ENCODE data around the gene BDNF.
"Not testable (repeated sequence)": the region's sequence is repeated elsewhere in the genome, so short reads cannot be mapped to it uniquely, and the experiment has no call there.

BDNF gene

DNA sequence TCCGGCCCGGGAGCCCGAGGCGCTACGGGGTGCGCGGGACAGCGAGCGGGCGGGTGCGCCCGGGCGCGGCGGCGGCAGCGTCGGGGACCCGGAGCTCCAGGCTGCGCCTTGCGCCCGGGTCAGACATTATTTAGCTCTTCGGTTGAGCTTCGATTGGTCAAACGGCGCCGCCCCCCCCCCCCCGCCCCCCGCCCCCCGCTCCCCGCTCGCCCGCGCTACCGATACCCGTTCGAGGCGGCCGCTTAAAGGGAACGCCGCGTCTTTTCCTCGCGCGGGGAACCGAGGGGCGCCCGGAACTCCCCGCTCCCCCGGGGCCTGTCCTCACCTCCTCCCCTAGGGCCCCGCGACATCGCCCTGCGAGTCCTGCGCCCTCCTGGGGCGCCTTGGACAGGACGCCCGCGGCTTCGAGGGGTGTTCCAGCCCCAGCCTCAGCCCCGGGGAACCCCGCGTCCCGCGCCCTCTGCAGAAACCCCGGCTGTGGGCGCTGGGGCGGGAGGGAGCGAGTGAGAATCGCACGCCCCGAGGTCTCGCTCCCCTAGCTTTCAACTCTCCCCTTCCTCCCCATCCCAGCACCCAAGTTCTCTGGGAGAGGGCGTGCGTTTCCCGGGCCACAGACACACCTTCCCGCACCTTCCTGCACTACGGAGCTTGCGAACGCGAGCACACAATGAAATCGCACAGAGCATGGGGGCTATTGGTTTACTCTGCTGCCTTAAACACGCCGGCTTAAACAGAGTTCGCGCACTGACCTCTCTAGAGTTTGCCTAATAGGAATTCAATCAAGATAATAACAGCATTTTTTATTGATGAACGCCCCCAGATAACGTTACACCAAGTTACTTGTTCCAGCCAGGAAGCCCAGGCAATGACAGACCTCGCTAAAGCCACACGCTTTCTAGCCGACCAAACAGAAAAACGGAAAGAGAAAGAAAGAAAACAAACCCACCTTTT lies at the start of gene BDNF:
Gene BDNF (minus strand): TSS at position 105 of the 951 bp plus-strand sequence. CDS start 41,891 bp downstream, outside the sequence.
- no peak for DNase-seq

DNA sequence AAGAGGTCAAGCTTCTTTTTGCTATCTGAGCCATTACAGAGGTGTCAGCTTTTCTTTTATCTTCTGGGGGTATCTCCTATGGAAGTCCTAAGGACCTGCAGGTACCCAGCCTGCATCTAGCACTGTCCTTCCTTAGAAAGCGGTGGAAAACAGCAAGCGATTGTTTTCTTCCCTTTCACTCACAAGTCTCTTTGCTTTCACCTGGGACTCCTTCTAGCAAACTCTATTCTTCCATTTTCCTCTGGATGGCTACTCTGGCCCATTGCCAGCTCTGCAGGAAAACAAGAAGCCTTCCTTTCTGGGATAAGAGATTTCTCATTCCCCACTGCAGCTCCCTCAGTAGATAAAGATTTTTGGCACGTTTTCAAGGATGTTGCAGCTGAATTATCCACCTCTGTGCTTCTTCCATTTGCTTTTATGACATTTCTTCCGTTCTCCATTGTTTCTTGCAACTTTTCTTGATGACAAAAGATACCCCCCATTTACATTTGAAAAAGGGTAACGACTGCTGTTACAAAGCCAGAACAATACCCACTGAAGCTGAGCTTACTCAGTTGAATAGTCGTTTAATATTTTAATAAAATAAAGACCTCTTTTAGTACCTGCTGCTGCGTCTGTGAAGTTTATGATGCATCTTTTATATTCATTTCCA lies 40.2 kb upstream of the BDNF start:
- DNase-seq, result no peak

DNA sequence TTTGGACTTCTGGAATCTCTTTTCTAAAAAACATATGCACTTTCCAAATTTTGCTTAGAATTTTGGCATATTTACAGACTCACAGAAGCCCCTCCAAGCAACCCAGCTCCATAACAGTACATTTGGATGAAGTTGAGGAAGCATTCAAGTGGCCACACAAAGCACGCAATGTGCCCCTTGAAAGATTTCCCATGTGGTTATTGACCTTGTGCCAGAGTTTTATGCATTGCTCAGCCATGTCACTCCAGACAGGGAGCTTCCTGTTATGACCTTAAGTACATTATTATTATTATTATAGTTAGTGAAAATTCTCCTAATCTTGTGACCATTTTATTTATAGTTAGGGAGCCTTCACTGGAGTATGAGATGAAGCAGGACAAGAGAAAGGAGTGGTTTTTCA lies 35.0 kb upstream of the BDNF start:
- DNase-seq, result no peak

DNA sequence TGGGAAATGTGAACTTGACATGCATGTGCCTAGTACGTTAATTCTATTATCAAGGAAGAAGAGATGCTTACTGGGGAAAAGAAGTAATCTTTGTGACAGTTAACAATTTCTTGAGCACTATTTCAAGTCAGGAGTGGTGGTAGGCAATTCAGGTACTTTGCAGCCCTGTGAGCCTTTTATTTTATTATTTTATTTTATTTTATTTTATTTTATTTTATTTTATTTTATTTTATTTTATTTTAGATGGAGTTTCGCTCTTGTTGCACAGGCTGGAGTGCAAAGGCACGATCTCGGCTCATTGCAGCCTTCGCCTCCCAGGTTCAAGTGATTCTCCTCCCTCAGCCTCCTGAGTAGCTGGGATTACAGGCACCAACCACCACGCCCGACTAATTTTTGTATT lies 31.5 kb upstream of the BDNF start:
- DNase-seq, result not testable (repeated sequence)

DNA sequence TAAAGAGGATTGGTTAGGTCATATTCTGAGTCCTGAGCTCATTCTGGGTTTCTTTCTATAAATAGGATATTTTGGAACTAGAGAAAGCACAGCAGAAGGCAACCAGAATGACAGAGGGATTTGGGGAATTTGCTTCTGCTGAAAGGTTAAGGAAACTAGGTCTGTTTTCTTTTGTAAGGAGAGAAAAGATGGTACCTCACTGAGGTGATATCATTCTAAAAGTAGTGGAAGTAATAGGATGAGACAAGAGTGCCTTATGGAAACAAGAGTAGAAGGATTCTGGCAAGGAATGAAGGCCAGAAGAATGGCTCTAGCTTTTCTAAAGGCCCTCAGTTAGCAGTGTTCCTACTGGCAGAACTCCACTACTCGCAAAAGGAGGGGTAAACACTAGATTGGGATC lies 26.7 kb upstream of the BDNF start:
- no peak for DNase-seq

DNA sequence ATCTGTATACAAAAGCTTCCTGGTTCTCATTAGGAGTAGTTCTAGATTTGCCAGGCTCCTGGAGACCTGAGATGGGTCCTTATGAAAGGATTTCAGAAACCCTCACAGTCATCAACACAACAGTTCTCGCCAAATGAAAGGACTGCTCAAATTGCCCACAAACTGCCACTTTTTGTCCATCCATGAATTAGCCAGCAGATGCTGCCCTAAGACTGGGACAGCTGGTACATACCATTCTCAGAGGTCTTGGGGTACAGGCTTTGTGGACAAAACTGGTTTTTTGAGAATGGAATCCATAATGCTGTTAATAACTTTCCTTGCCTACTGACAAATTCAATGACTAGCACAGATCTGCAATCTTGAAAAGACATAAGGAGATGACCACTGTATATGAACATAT lies 23.4 kb upstream of the BDNF start:
- DNase-seq, result no peak

DNA sequence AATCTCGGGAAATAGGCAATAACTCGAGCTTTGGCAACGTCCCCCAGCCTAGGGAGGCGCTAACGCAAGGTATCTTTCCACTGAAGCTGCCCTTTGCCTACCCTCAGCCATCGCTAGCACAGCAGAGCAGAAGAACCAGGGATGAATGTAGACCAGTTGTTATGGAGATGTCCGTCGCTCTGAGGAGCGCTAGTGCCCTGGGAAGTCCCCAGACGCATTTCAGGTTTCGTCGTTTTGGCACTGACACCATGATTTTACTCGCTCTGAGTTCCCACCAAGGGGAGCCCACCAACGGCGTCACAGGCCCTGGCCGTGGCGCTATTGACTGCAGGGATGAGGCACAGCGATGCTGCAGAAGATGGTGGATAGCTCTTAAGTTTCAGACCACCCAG lies 22.7 kb upstream of the BDNF start:
- DNase-seq, result no peak

DNA sequence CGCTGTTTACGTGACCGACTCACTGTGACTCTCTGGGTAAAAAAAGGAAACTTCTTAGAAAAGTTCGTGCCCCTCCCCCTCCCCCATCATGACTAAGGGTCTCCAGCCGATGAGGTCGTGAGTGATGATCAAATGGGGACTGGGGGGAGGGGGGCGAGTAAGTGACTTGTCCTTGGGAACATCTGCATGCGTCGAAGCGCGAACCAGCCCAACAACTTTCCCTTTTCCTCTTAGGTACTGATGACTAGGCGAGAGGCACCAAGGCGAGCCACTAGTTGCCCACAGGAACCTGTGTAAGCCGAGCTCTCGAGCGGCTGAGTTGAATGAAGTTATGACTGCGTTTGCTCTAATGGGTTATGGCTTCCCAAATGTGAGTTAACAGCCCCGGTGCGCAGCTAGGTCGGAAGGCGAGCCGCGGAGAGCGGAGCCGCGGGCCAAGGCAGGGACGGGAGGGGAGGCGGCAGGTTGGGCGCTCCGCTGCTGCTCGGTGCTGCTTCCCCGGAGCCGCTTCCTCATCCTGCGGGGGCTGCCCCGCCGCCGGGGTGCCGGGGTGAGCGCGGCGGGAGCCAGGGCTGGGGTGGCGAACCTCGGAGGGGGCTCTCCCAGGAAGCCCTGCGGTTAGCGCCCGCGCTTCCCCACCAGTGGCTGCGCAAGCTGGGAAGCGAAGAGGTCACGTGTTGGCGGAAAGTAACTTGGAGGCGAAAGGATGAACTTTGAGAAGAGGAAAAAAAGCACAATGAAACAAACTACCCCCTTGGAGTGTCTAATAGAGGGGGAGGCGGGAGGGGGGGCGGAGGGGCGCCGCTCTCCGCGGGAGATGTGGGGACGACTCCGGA lies 22.1 kb upstream of the BDNF start:
- no peak for DNase-seq

DNA sequence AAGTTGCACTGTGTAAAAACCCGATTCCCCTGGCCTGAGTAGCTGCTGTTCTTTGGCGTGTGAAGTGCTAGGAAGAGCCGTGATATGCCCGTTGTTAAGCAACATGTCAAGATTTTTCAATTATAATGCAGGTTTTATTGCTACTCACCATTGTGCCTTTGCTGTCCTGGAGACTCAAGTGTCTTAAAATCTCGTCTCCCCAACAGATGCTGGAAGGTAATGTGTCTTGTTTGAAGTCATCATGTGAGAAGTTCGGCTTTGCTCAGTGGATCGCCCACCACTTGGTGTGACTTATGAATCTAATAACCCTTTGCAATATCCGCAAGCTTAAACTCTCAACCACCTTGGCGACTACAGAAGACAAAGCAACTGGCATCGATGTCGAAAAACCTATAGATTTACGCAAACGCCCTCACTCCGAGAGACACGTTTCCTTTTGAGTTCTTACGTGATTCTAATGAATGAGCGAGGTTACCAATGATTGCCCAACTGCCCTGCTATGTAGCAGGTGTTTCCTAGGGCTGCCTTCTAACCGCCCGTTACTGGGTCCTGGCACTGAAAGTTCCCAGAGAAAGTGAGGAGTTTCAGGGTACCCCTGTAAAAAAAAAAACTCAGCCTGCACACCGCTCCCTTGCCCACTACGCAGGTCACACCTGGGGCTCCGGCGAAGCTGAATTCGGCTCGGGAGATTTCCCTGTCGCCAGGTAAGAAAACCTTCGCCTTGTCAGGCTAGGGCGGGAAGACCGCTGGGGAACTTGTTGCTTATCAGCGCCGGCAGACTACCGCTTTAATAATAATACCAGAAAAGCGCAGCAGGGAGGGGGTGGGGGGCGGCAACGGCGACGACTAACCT lies 21.2 kb upstream of the BDNF start:
- DNase-seq, result no peak

DNA sequence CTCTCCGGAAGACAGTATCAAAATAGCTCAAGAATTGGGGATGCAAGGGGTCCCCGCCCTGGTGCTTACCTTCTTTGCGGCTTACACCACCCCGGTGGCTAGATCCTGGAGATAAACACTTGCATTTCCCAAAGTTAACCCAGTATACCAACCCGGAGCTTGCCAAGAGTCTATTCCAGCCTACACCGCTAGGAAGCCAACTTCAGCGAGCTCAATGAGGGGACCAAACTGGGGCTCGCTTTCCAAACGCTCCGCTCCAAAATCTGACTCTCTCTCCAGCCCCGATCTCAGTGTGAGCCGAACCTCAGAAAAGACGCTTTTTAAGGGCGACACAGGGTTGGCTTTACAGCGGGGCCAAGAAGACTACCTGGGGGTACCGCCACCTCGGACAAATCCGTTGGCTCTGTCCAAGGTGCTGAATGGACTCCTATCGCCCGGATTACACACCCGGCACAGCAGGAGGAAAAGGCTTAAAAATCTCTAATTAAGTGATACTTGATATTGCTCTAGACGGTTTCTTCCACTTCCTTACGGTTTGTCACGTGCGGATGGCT lies 20.1 kb upstream of the BDNF start:
- DNase-seq, result no peak

DNA sequence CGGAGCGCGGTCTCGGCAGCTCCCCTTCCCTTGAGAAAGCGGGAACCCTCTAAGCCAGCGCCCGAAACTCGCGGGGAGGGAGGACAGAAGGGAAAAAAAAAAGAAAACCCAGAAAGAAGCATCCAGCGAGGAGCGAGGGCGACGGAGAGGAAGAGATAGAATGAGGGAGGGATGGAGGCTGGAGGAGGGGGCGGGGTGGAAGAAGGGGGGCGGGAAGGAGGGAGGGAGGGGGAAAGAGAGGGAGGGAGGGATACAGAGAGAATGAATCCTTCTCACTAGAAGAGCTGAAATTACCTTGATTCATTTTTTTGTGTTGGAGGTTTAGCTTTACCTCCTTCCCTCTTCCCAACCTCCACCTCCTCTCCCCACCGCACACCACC lies 19.3 kb upstream of the BDNF start:
- DNase-seq, result no peak

DNA sequence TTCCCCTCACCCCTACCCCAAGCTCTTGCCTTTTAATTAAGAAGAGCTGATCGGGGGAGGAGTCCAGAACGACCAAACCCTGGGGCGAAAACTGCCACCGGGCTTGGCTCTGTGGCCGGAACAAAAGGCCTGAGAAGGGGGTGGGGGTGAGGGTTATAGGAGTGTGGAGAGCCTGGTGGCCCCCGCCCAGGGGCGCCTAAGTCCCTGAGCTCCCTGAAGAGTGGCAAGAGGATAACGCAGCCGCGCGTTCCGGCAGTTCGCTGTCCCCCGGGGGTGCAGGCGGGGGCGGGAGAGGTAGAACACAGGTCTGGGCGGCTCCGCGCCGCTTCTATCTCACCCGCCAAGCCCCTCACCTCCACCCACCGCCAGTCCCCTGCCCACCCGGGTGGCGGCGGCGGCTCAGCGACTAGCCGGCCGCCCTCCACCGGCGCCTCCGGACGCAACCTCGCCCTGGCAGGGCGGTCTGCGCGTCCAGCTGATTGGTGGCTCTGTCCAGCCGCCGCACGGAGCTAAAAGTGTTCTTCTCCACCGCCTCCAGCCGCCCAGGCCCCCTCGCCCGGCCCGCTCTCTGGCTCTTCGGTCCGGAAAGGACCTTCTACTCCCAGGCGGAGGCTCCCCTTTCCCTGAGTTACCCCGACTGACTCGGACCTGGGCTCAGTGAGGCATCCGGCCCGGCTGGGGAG lies 18.7 kb upstream of the BDNF start:
- DNase-seq, result no peak

DNA sequence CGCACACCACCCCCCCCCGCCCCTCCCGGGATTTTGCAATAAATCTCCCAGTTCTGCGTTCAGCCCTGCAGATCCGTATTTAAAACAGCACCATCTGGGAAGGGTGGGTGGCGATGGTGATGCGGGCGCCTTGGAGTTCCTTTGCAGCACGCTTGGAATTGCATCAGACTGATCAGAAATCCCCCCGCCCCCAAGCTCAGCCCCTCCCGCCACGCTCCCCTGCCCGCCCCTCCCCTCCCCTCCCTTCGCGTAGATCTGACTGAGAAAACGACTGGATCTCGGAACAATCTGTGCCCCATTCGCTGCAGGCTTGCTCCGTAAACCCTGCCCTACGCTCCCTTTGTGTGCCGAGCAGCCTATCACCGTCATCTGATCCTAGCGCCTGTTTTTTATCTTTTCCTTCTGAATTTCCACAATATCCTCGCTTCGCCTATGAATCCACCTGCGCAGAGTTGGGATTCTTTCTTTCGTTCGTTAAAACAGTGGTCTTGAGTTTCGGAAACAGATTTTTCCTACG lies 18.1 kb upstream of the BDNF start:
- no peak for DNase-seq

DNA sequence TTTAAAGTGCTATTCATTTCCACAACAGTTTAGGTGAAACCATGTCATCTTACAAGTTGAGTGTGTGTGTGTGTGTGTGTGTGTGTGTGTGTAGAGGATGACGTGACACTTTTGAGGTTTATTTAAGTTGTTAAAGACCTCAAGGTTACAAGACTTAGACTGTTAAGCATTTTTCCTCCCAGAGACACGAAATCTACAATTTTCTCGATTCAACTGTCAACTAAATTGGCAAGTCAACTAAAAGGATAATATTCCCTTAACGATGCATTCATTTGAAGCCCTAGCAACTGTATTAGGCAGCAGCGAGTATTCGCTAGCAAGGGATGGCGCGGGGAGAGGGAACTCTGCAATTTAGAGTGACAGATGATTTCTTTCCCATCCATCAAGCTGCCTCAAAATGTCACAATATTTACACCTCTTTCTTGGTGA lies 17.6 kb upstream of the BDNF start:
- no peak for DNase-seq

DNA sequence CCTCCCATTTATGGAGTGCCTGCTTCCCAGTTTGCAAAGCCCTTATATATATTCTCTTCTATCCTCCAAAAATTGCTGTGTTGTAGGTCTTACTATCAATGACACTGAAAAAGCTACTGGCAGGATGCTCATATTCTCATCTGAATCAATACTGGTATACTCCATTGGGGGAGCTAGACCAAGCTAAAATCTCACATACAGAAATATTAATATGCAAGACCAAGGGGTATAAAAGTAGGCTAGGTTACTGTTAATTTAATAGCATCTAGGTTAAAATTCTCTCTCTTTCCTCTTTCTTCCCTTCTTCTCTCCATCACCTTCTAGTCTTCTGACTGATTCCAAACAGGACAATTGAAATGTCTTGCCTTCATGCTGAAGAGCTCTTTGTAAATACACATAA lies 17.1 kb upstream of the BDNF start:
- no peak for DNase-seq

DNA sequence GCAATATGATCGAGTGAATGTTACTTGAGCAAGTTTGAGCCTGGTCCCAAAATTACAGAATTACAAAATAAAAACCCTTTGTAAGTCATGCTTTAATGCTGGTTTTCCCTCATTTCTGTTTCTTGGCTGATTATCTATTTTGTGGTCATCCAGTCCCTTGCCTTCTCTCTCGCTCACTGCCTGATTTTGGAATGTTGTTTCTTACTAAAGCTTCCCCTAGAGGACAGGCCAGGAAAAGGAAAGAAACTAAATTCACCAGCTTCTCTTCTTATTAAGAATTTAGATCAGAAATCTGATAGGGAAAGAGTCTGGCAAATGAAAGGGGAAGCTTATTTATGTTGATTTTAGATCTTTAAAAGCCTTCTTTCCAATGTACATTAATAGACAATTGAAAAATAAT lies 16.6 kb upstream of the BDNF start:
- no peak for DNase-seq

DNA sequence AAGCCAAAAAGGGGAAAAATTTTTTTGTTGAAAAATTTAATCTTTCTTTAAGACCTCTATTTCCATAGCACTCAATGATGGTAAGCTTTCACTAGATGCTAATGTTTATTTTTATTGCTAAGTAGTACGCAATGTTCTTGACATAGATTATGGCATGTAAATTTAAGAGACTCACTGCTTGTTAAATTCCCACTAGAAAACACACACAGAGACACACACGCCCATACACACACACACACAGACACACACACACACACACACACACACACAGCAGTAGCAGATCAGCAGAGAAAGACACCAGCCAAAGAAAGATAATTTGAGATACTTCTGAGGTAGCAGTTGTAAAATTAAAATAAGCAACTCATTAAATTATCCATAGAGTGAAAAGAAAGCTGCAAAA lies 16.0 kb upstream of the BDNF start:
- no peak for DNase-seq

DNA sequence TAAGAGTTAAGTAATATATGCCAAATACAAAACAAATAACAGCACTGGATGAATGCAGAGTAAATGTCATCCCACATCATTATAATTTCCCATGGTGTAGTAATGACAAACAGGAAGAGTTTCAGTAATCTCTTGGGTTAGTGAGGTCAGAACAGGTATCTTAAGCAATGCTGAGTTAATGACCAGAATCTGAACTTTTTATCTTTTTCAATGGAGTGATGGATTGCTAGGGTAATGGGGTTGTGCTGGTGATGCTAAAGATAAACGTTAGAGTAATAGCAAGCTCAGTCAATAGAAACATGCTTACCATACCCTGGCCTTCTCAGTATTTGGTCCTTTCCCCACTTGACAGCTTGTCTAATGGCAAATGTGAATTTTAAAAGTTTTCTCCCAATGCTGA lies 11.5 kb upstream of the BDNF start:
- no peak for DNase-seq

DNA sequence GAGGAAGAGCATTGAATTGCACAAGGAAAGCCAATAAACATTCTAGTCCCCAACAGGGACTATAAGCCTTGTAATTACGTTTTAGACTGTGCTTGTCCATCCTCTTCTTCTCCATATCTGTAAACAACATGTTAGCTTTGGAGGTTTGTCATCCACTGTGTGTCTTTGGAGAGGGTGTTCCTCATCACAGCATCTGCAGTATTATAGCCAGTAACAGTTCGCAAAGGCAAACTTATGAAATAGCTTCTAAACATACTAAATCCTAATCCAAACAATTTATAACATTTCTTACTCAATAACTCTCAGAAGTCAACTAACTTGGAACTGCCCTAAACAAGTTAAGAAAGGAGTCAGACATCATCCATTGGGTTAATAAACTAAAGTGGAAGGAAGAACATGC lies 10.3 kb upstream of the BDNF start:
- DNase-seq, result no peak

DNA sequence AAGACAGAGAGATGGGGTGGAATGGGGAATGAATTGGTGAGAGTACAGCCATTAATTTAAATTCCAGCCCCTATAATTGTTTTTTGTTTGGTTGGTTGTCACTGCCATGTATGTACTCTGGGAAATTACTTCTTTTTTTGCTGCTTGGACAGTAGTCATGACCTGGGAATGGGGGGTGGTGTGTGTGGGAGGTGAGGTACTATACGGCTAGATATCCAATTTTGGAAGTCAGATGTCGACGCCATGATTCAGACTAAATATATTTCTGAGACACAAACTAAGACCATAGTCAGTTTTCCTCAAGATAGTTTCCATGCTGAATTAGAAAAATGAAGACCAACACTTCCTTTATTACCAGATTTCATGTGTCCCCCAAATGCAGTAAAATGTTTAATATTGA lies 7.4 kb upstream of the BDNF start:
- DNase-seq, result no peak

Data from activated effector memory CD4-positive, alpha-beta T cell treated with anti-CD3 and anti-CD28 coated beads, Interleukin-2, amount 50 U/mL, for 16 hours (primary cell).